ENCODE results near the gene ABHD15.

DNA sequence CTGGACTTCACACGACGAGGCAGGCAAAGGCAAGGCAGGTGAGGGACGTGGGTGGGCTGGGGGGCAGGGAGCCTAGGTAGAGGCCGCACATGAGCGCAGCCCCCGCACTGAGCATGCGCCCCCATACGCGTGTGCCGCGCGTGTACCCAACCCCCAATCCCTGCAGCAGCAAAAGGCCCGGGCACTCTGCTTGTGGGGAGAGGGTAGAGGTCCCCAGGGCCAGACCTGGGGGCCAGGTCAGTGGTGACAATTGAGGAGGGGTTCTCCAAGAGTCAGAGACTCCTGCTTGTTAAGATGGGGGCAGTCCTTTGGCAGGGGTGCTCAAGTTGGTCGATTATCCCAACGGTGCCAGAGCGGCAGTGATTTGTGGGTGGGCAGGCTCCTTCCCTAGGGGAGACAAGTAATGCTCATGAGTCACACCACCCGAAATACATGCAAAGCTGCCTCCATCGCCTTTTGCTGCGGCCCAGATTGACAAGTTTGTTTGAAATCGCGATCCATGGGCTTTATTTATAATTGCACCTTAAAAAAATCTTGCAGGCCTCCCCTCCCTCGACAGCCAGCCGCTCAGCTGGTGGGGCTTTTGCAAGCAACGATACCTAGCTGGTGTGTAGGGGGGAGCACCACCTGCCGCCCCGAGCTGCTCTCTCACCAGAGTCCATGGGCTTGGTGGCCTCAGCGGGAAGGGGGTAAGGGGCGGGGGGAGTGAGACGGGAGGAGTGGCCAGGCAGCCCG, 23.7 kb upstream of the ABHD15 start:
- TF ChIP-seq POLR2A (IDR thresholded peaks at IDR 0.05; ENCODE audit: low read depth, low read length) (no peak), POLR2AphosphoS5 (IDR thresholded peaks at IDR 0.05; ENCODE audit: low read depth, low read length) (no peak), TAF1 (IDR thresholded peaks at IDR 0.05; ENCODE audit: low read depth, low read length) (no peak)

Measured in GM12891 (cell line).